HG03565 (cell line): ENCODE data around the gene USB1.

ENCODE experiments used
- ATAC-seq: cut with Tn5 transposase; IDR thresholded peaks from one replicate; pipeline ENCODE4 v1.9.1; 2021; ENCODE audit warnings: mild to moderate bottlenecking, moderate library complexity; ENCODE audit not compliant: unreplicated experiment

The USB1 gene

DNA sequence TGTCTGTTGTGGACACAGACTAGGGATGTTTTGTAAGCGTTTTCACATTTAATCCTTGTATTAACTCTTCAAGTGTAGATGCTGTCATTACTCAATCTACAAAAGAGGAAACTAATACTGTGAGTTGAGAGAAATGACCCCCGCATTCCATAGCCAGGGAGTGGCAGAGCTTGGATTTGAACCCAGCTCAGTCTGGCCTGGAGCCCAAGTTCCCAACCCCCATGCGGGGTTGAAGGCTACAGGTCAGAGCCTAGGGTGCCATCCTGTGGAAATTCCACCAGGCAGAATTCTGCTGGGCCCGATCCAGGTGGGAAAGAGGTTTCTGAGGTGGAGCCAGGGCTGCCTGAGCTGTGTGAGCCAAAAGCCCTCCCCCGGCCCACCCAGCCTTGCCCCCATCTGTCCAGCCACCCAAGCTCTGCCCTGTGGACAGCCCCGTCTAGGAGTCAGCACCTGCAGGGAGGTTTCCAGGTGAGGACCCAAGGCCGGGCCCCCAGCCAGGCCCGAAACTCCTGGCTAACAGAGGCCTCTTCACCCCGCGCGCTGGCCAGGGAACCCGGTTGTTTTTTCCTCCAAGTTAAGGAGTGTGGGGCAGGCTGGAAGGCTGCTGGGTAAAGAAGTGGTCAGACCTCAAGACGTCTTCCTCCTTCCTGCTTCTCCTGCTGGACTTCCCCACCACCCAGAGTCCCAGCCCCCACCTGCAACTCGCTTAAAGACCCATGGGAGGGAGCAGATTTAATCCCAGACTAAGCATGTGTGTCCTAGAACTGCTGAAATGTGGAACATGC lies 30.0 kb downstream of the USB1 start:
- no peak for ATAC-seq

DNA sequence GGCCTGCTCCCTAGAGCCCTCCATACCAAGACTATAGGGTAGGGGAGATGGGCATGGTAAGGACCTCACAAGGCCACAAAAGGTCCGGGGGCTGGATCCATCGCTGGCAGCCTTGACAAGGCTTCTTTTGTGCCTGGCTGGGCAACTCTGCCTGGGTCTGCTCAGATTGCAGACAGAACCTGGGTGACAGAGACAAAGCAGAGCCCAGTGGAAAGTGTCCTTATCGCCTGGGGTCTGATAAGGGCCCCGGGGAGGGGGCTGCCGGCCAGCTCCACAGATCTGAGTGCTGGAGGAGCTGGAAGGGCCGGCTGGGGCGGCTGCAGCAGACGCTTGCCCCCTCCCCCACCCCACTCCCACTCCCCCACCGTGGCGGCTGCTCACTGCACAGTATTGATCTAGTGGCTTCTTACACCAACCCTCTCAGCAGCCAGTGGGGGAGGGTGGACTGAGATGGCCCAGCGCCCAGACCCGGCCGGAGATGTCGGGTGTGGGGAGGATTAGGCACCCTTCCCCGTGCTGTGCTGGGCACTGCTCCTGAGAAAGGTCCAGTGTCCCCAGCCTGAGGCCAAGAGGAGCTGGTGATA lies 31.6 kb downstream of the USB1 start:
- no peak for ATAC-seq

DNA sequence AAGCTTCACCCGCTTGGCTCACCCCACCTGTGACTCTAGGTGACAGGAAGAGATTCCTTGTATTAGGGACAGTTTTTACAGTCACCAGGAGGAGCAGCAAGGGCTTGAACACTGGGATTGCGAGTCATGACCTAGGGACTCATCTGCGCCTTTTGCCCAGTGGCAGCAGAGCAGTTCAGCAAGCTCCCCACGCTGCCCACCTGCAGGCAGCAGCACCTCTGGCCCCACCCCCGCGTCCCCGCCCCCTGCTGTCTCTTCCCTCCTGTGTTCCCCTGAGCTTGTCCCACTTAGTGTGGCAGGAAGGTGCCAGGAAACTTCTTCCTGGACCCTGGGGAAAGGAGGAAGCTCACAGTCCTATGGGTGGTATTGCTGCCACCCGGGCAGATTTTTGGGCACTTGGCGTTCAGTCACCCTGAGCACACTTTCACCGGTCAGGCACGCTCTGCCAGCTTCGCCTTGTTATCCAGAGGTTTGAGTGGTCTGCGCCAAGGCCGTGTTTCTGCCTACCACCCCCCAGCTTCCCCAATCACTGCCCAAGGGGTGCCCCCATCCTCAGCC lies 33.0 kb downstream of the USB1 start:
- ATAC-seq = no peak

DNA sequence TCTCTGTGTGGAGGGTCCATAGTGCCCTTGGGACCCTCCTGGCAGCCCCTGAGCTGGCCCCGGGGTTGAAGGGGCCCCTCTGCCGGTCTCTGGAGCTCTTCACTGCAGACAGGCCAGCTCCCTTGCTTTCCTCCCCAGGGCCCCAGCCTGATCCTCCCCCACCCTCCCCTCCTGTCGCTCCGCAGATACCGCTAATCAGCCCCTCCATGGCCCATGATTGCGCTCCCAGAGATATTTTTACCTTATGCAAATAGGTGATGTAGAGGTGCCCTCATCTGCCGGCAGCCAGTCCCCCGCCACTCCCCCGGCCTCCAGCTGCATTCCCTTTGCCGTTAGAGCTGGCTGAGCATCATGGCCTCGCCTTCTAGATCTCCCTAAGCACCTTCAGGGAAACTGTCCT lies 33.6 kb downstream of the USB1 start:
- ATAC-seq = no peak

DNA sequence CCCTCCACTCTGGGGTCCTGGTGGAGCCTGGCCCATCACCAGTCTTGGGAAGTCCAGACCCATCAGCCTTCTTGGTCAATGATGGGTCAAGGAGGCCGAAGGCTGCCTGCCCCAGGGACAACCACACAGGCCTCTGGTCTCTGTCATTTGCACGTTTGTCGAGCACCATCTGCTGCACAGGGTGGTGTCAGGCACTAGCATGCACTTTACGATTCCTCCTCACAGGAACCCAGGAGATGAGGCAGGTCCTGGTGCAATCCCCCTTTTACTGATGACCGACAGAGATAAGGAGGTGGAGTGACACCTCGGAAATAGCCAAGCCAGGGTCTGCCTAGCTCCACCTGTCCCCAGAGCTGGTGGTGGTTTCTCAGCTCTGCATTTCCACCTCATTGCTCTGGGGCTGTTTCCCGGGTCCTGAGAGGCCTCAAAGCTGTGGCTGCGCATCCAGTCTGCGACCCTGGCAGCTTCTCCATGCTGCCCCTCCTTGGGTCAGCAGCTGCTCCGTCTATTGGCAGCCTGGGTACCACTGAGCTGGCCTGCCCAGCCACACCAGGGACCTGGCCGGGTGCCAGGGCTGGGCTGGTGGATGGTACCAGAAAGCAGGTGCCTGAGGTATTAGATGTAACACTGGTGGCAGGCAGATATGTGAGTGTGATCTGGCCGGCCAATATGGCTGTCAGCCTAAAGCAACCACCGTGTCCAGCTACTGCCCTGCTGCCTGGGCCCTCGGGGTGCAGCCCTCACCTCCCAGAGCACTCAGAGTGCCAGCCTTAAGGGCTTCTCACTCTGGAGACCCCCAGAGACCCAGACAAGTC lies 34.4 kb downstream of the USB1 start:
- ATAC-seq = no peak

DNA sequence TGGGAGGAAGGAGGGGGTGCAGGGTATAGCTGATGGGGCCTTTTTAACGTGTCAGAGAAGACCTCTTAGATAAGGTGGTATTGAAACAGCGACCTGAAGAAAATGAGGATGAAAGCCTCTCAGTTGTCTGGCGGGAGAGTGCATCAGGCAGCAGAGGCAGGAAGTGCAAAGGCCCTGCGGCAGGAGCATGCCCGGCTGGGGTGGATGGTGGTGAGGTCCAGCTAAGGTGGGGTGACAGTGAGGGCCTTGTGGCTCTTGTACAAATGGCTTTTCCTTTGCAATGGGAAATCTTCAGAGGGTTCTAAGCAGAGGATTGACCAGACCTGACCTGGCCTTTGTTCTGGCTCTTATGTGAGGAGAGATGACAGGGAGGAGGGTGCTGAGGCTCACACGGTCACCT lies 35.7 kb downstream of the USB1 start:
- ATAC-seq = no peak

DNA sequence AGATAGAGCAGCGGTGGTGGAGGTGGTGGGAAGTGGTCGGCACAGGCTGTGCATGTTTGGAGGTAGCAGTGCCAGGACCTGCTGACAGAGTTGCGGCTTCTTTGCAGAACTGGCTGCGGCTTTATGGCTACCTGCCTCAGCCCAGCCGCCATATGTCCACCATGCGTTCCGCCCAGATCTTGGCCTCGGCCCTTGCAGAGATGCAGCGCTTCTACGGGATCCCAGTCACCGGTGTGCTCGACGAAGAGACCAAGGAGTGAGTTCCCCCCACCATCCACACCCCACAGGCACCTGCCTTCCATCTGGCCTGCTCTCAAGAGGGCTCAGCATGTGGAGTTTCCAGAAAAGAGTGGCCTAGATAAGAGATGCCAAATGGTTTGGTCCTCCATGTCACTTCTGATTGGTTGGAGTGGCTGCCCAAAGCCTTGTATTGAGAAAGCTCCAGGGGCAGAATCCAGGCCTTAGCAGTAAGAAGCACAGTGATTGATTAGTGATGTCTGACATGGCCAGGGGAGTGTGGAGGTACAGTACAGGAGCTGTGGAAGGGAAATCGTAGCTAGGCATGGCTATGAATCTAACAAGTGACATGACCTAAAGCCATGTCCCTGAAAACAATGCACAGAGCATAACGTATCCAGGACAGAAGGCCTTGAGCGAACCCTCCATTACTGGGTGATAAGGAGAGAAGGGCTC lies 36.3 kb downstream of the USB1 start:
- no peak for ATAC-seq

DNA sequence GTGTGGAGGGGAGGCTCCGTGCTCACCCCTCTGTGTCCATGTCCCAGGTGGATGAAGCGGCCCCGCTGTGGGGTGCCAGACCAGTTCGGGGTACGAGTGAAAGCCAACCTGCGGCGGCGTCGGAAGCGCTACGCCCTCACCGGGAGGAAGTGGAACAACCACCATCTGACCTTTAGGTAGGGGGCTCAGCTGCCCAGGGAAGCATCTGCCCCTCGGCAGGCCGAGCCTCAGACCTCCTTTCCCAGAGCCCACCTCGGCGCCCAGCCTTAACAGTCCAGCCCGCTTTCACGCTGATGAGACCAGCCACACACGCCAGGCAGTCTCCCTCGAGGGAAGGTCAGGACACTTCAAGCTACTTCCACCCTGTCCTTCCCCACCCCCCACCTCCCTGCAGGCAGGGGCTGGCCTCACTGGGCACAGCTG lies 37.0 kb downstream of the USB1 start:
- ATAC-seq = no peak

DNA sequence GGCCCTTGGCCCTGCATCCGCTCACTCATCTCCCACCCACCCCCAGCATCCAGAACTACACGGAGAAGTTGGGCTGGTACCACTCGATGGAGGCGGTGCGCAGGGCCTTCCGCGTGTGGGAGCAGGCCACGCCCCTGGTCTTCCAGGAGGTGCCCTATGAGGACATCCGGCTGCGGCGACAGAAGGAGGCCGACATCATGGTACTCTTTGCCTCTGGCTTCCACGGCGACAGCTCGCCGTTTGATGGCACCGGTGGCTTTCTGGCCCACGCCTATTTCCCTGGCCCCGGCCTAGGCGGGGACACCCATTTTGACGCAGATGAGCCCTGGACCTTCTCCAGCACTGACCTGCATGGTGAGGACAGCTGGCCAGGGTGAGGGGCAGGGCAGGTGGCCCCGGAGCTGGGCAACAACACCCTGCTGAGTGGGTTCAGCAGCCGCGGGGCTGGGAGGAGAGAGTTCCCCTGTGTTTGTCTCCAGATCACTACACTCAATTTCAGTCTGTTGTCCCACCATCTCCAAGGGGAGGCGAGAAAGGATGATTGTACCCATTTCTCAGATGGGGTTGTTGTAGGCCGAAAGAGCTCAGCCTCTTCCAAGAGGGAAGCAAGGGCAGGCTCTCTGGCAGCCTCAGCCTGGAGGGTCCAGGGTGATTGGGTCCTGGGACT lies 38.8 kb downstream of the USB1 start:
- ATAC-seq = no peak

DNA sequence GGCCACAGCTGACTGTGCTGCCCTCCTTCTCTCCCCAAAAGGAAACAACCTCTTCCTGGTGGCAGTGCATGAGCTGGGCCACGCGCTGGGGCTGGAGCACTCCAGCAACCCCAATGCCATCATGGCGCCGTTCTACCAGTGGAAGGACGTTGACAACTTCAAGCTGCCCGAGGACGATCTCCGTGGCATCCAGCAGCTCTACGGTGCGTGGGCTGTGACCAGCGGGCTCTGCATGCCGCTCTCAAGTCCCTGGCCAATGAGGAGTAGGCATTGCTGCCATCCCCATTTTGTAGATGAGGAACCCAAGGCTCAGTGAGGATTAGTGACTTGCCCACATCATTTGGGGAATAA lies 39.3 kb downstream of the USB1 start:
- ATAC-seq = no peak

DNA sequence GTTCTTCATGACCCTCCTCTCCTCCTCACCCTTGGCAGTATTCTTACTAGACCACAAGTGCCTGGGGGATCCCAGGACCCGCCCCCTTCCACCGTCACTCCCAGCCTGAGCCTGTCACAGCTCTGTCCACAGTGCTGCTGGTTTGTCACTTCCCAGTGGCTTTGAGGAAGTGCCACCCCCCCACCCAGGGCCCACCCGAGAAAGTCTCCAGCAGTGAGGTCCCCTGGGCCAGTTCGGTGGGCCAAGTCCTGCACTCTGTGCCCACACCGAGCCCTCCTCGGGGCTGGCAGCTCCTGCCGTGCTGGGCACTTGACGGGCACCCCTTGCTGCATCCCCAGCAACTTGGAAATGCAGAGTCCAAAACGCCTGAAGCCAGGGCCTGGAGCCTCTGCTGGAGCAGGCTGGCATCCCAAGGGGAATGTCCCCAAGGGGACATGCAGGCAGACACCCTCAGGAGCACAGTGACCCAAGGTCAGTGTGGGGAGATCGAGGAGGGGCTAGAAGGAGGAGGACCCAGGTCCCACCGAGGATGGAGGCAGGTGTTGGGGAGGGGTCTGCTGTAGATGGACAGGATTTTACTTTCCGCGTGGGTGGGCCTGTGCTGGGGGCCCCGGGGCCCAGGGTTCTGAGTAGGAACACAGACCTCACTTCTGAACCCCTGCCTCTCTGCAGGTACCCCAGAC lies 39.9 kb downstream of the USB1 start:
- no peak for ATAC-seq

DNA sequence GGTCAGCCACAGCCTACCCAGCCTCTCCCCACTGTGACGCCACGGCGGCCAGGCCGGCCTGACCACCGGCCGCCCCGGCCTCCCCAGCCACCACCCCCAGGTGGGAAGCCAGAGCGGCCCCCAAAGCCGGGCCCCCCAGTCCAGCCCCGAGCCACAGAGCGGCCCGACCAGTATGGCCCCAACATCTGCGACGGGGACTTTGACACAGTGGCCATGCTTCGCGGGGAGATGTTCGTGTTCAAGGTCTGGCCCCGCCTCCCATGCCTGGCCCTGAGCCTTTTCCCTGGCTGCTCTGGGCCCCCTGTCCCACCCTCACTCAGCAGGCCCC lies 40.4 kb downstream of the USB1 start:
- ATAC-seq = no peak

DNA sequence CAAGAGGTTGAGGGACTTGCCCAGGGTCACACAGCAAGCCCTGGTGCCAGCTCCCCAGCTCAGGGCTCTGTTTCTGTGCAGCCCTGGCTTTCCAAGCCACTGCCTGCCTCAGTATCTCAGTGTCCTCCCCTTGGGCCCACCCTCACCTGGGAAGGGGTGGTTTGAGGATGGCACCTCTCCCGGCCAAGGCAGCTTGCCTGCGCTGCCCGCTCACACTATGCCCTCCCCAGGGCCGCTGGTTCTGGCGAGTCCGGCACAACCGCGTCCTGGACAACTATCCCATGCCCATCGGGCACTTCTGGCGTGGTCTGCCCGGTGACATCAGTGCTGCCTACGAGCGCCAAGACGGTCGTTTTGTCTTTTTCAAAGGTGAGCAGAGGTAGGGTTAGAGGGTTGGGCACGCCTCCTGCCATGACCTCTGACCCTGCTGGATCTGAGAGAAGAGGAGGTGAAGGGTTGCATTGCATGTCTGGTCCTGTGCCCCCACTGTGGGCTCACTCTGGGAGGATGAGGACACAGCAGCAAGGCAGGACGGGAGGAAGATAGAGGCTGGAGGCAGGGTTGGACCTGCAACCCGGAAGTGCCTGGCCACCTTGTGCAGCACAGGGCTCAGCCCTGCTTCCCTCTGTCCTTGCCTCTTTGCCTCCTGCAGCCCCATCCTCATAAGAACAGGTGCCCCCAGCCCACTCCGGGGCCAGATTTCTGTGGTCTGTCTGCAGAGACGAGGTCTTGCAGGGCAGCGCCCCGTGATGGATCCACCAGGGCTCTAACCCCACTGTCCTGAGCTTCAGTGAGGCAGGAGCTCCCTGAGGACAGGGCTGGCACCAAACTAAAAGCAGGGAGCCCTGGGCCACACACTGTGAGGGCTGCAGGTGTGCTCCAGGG lies 41.0 kb downstream of the USB1 start:
- no peak for ATAC-seq

DNA sequence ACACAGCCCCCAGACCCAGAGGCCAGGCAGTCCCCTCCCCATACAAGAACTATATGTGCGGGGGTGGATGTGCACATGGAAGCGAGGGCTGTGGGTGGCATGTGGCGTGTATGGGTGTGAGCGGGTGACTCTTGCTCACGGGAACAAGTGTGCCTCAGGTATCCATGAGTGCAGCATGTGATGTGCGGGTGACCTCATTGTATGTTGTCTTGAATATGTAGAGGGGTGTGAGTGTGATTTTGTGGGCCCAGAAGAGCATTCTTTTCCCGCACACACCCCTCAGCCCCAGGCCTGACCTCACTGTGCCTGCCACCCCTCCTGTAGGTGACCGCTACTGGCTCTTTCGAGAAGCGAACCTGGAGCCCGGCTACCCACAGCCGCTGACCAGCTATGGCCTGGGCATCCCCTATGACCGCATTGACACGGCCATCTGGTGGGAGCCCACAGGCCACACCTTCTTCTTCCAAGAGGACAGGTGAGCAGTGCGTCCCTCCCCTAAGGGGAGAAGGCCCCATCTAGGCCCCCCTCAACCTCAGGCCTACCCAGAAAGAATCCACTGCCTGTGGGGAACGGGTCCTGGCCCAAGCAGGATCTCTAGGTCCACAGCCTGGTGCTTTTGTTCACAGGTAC lies 41.8 kb downstream of the USB1 start:
- no peak for ATAC-seq

DNA sequence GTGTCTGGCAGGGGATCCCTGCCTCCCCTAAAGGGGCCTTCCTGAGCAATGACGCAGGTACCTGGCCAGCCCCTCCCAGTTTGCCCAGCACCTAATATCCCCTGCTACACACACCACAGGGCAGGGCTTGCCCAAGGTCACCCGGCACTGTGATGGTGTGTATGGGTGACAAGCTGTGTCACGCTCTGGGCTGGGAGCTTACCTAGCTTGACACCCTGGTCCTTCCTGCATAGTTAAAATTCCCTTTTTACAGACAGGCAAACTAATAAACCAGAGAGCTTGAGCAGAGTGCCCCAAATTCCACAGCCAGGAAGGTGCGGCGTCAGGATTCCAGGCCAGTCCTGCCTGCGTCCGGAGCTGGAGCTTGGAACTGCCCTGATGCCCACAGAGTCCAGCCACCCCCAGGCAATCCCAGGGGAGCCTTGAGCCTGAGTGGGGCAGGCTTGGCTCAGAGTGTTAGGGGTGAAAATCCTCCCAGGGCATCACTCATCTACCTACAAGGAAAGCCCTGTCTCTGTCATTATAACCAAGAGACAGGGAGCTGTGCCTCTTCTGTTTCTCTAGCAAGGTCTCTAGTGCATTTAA lies 42.5 kb downstream of the USB1 start:
- ATAC-seq = no peak

DNA sequence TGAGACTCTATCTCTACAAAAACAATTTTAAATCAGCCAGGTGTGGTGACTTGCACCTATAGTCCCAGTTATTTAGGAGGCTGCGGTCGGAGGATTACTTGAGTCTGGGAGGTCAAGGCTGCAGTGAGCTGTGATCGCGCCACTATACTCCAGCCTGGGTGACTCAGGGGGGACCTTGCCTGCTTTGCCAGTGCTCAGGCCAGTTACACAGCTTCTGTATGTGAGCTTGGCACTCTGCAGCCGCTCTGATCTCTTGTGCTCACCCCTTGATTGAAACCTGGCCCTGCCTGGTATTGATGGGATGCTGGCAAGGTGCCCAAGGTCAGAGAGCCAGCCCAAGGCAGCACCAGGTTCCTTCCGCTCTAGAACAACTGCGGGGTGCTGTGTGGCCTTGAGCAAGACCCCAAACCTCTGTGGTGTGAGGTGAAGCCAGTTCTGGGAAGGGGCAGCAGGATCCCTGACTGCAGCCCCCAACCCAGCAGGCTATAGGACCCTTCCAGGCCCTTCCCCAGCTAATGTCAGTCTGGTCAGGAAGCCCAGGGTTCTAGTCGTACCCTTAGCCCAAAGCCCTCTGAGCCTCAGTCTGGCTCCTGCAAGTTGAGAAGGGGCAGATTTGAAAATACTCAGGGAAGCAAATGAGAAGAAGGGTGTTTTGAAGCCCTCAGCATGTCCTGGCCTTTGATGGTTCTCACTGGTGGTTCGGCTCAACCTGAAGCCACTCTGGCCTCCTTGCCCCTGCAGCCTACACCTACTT lies 43.2 kb downstream of the USB1 start:
- no peak for ATAC-seq

DNA sequence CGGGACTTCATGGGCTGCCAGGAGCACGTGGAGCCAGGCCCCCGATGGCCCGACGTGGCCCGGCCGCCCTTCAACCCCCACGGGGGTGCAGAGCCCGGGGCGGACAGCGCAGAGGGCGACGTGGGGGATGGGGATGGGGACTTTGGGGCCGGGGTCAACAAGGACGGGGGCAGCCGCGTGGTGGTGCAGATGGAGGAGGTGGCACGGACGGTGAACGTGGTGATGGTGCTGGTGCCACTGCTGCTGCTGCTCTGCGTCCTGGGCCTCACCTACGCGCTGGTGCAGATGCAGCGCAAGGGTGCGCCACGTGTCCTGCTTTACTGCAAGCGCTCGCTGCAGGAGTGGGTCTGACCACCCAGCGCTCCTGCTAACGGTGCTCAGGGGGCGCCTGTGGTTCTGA lies 43.9 kb downstream of the USB1 start:
- ATAC-seq = no peak
